Adrenal gland (tissue), 5 donors: ENCODE measurements around the gene BPHL.
"Not testable (repeated sequence)": the region's sequence is repeated elsewhere in the genome, so short reads cannot be mapped to it uniquely, and the experiment has no call there.

ENCODE experiments used
- CTCF ChIP-seq, 6 experiments: fragments of 450-650 bp in 4 of 6; fragments of 200-600 bp in 2 of 6; sonication (generic) in 1 of 6; IDR thresholded peaks; 1 replicate in 5 of 6; 2 replicates in 1 of 6; pipeline versions ENCODE4 v1.5.1 to v1.8.0; 2016 to 2021; ENCODE audit warnings: antibody characterized with exemption in 6 of 6, mild to moderate bottlenecking in 2 of 6, moderate library complexity in 1 of 6
- POLR2A ChIP-seq, 2 donors: fragments of 450-650 bp; IDR thresholded peaks; one replicate each; pipeline ENCODE4 v1.6.1; 2017; ENCODE audit warnings: antibody characterized with exemption in 2 of 2, mild to moderate bottlenecking in 2 of 2, moderate library complexity in 1 of 2
- donor health status: DM: no; HTN: no; CAD: no.

GRCh38 chr6:3170676-3171075 lies 52.2 kb downstream of the BPHL start:
- TF ChIP-seq POLR2A, CTCF (IDR thresholded peaks at IDR 0.05): not testable (repeated sequence)
